T-cell (primary cell): ENCODE measurements around the gene NRXN2. TPM values are rescaled to one million over a fixed set of nuclear protein-coding genes. Genes with fewer than 3 reads are reported as not detected.

ENCODE experiments used
- ATAC-seq, 4 experiments: fragments of 200-7000 bp in 3 of 4; fragments of 150-1000 bp in 1 of 4; cut with Tn5 transposase; replicated peaks in 1 of 4; 1 replicate in 3 of 4; 2 replicates in 1 of 4; pipeline ENCODE4 v1.10.0; 2021; ENCODE audit warnings: moderate library complexity in 3 of 4, mild to moderate bottlenecking in 2 of 4, moderate number of reproducible peaks in 1 of 4
- CTCF ChIA-PET, 2 donors: fragments of 300-600 bp; sonication (Branson Sonifier 250); formaldehyde crosslinking; loops; one replicate each; lab custom pipeline; 2022; ENCODE audit warnings: antibody characterized with exemption in 2 of 2; lab: Charles Lee
- POLR2A ChIA-PET, 2 donors: fragments of 300-600 bp; sonication (Branson Sonifier 250); formaldehyde crosslinking; loops; one replicate each; lab custom pipeline; 2022; ENCODE audit warnings: antibody characterized with exemption in 2 of 2; lab: Charles Lee
- DNase-seq, 35 experiments: peaks; one replicate each; pipeline versions ENCODE4 v3.0.0 to v3.0.0-alpha.2; 2013 to 2023
- H3K27ac ChIP-seq: one replicate; pipeline ENCODE4 v1.5.1; 2013; ENCODE audit warnings: low read length
- H3K27me3 ChIP-seq, 2 experiments: replicated peaks in 1 of 2; 1 replicate in 1 of 2; 2 replicates in 1 of 2; pipeline versions ENCODE4 v1.6.1 to v1.7.0; 2013; ENCODE audit warnings: low read length in 1 of 2, mixed read lengths in 1 of 2; ENCODE audit not compliant: control insufficient read depth in 2 of 2, insufficient read depth in 2 of 2; ENCODE audit errors: extremely low read depth in 1 of 2
- H3K36me3 ChIP-seq, 2 donors: 1 replicate in 1 of 2; 2 replicates in 1 of 2; pipeline versions ENCODE4 v1.6.1 to v1.7.0; 2013; ENCODE audit warnings: low read length in 1 of 2; ENCODE audit not compliant: control insufficient read depth in 2 of 2, insufficient read depth in 1 of 2; ENCODE audit errors: extremely low read depth in 1 of 2
- H3K4me1 ChIP-seq, 2 experiments: 1 replicate in 1 of 2; 2 replicates in 1 of 2; pipeline versions ENCODE4 v1.6.1 to v1.7.0; 2013; ENCODE audit warnings: low read length in 2 of 2, mixed read lengths in 1 of 2; ENCODE audit not compliant: insufficient read depth in 2 of 2, control insufficient read depth in 1 of 2; ENCODE audit errors: extremely low read depth in 1 of 2
- H3K4me3 ChIP-seq, 2 donors: 1 replicate in 1 of 2; 2 replicates in 1 of 2; pipeline versions ENCODE4 v1.5.1 to v1.7.0; 2013; ENCODE audit warnings: mild to moderate bottlenecking in 2 of 2, low read length in 1 of 2, moderate library complexity in 1 of 2; ENCODE audit not compliant: control insufficient read depth in 1 of 2; ENCODE audit errors: extremely low read depth in 1 of 2
- H3K9me3 ChIP-seq: 2 replicates; pipeline ENCODE4 v1.7.0; 2013
- H3K27ac Mint-ChIP-seq, 2 donors: one replicate each; pipeline ENCODE4 v1.8.0; 2020 to 2021; ENCODE audit warnings: mild to moderate bottlenecking in 2 of 2, mixed read lengths in 2 of 2
- H3K27me3 Mint-ChIP-seq, 2 donors: one replicate each; pipeline ENCODE4 v1.8.0; 2021 to 2022; ENCODE audit warnings: mixed read lengths in 2 of 2
- H3K36me3 Mint-ChIP-seq: one replicate; pipeline ENCODE4 v1.8.0; 2021; ENCODE audit warnings: mixed read lengths
- H3K4me1 Mint-ChIP-seq, 3 donors: one replicate each; pipeline ENCODE4 v1.8.0; 2020 to 2022; ENCODE audit warnings: mixed read lengths in 3 of 3, mild to moderate bottlenecking in 1 of 3
- H3K4me3 Mint-ChIP-seq, 3 donors: one replicate each; pipeline ENCODE4 v1.8.0; 2020 to 2022; ENCODE audit warnings: mild to moderate bottlenecking in 3 of 3, mixed read lengths in 3 of 3, moderate library complexity in 3 of 3
- H3K9me3 Mint-ChIP-seq, 3 donors: one replicate each; pipeline ENCODE4 v1.8.0; 2020 to 2022; ENCODE audit warnings: mixed read lengths in 3 of 3
- WGBS: methylation state at CpG from one replicate; pipeline ENCODE4 v1.1.5; 2013; ENCODE audit warnings: missing lambda C conversion rate; ENCODE audit not compliant: insufficient coverage; 5-methylcytosine and 5-hydroxymethylcytosine counted together
- total RNA-seq, 35 experiments: library from RNA in 6 of 35; stranded (reverse) in 6 of 35; fragments of 120-200 nt in 1 of 35; gene quantifications; one replicate each; pipeline versions ENCODE4 v1.2.1 to v1.2.4 and lab custom pipeline; 2013 to 2026

NRXN2 gene
- total RNA-seq (under 1 TPM in 3 of 5 donors, not detected in 2; 0.43 to 0.70 (median 0.47) TPM), total RNA-seq (lab: John Stamatoyannopoulos, UW) (0.04 to 1.1 (median 0.37) reads per million in 29 experiments)
- 0.04 TPM for total RNA-seq (2013)

- POLR2A ChIA-PET = interaction anchor here in 1 of 2 donors (0.6 kb wide), 1 partner anchor 23 kb away, joined by 7 read pairs; no protein-coding TSS in a partner anchor
- H3K27me3 Mint-ChIP-seq = peaks cover 20 to 38% of the 10 kb centered on the region in 2 donors
These were observed at the start of gene NRXN2 for GRCh38 chr11:64723117-64723906. TSS of gene NRXN2 (minus strand) at chr11:64723197. CDS start at chr11:64713699, 9,498 bp downstream.

DNA sequence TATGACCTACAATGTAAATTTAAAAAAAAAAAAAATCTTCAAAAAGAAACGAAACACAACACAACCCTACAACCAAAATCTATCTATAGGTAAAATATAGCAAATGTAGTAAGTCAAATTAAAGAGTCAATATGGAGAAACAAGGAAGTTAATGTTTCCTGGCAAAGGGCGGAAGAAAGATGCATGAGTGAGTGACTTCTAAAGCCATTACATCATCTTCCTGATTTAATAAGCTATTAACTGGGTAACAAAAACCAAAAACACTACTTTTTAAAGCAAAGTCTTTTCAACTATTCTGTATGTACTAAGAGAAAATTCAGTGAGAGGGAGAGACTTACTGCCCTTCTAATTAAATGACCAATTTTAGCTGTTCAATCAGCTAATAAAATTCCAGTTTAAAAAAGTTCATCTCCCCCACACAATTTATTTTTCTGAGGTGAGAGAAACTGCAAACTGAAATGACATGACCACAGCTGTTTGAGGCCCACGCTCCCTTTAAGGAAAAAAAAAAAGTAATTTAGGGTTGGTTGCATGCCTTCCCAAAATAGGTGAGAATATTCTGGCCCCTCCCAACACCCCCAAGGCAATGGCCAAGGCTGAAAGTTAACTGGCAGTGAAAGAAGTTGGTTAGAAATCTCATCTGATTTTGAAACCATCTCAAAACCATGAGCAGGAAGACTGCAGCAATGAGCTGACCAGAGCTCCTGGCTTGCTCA lies 49.5 kb upstream of the NRXN2 start:
- CTCF ChIA-PET = interaction anchor here (0.7 to 2.3 kb wide), 6 partner anchors 9 to 1348 kb away, joined by 3 to 9 read pairs (median 4); partner anchors contain the start of gene RASGRP2 (in 1 of the 2)
- H3K9me3 Mint-ChIP-seq = no peaks in the 10 kb centered on the region
- H3K4me3 Mint-ChIP-seq = peak overlapping the region; percentile 39 to 93 (median 41)
- peaks cover 63 to 80% of the 10 kb centered on the region in 2 experiments for H3K4me1 ChIP-seq
- no peaks in the 10 kb centered on the region for H3K9me3 ChIP-seq
- peaks cover 95% of the 10 kb centered on the region for H3K36me3 Mint-ChIP-seq
- no peaks in the 10 kb centered on the region for H3K27me3 Mint-ChIP-seq
- POLR2A ChIA-PET = interaction anchor here (0.7 to 2.2 kb wide), 5 partner anchors 9 to 339 kb away, joined by 3 to 15 read pairs (median 3); no protein-coding TSS in a partner anchor
- no peaks in the 10 kb centered on the region for H3K27me3 ChIP-seq
- peaks cover 15 to 99% of the 10 kb centered on the region in 2 donors for H3K36me3 ChIP-seq
- peak overlapping the region; percentile 37 for H3K27ac ChIP-seq
- no peak overlapping the region for H3K4me3 ChIP-seq
- DNase-seq (no peak), ATAC-seq (no peak)
- H3K4me1 Mint-ChIP-seq = peaks cover 94 to 97% (median 97%) of the 10 kb centered on the region in 3 donors
- no CpG with 5 or more reads among the region's 3 CpGs for WGBS
- peak overlapping the region; percentile 66 to 84 for H3K27ac Mint-ChIP-seq

More at GRCh38 chr11:64723117-64723906, at the start of gene NRXN2:
- Mint-ChIP-seq H3K4me3 (peak within 1 kb of the TSS; percentile 52 to 71 (median 56)), H3K36me3 (peaks cover 12% of the 10 kb centered on the region), H3K4me1 (peaks cover 16 to 22% (median 16%) of the 10 kb centered on the region in 3 donors), H3K27ac (peak within 1 kb of the TSS; percentile 30 to 46), H3K9me3 (no peaks in the 10 kb centered on the region)
- DNase-seq (peak; percentile 64 to 92 (median 77)), ATAC-seq (peak; percentile 94 to 95 (median 94))
- Histone ChIP-seq H3K4me1 (peaks cover 2 to 24% of the 10 kb centered on the region in 2 experiments), H3K27ac (peak within 1 kb of the TSS; percentile 58), H3K36me3 (peaks cover 9 to 15% of the 10 kb centered on the region in 2 donors), H3K27me3 (peaks cover 0 to 34% of the 10 kb centered on the region in 2 experiments), H3K9me3 (no peaks in the 10 kb centered on the region), H3K4me3 (peak within 1 kb of the TSS; percentile 51 to 72)
- CTCF ChIA-PET = interaction anchor here in 1 of 2 donors (0.6 kb wide), 2 partner anchors 13 to 888 kb away, joined by 3 to 5 read pairs; no protein-coding TSS in a partner anchor
- 2% methylated on average over 61 of the region's 66 CpGs for WGBS

GRCh38 chr11:64771861-64772260 lies 48.9 kb upstream of the NRXN2 start:
- ChIA-PET CTCF (interaction anchor here in 1 of 2 donors (0.7 to 2.3 kb wide), 4 partner anchors 8 to 1349 kb away, joined by 3 to 9 read pairs (median 4); no protein-coding TSS in a partner anchor), POLR2A (interaction anchor here (0.5 to 2.2 kb wide), 7 partner anchors 8 to 339 kb away, joined by 3 to 15 read pairs (median 3); no protein-coding TSS in a partner anchor)
- peak overlapping the region; percentile 39 to 93 (median 41) for H3K4me3 Mint-ChIP-seq
- Histone ChIP-seq H3K4me3 (no peak overlapping the region), H3K9me3 (no peaks in the 10 kb centered on the region), H3K27ac (peak overlapping the region; percentile 37), H3K27me3 (no peaks in the 10 kb centered on the region), H3K4me1 (peaks cover 65 to 80% of the 10 kb centered on the region in 2 experiments), H3K36me3 (peaks cover 15 to 99% of the 10 kb centered on the region in 2 donors)
- DNase-seq = no peak
- WGBS = no CpG with 5 or more reads among the region's 2 CpGs
- H3K9me3 Mint-ChIP-seq = no peaks in the 10 kb centered on the region
- ATAC-seq = no peak
- H3K27ac Mint-ChIP-seq = peak overlapping the region; percentile 66 to 84
- peaks cover 94 to 97% (median 97%) of the 10 kb centered on the region in 3 donors for H3K4me1 Mint-ChIP-seq
- H3K36me3 Mint-ChIP-seq = peaks cover 89% of the 10 kb centered on the region
- H3K27me3 Mint-ChIP-seq = no peaks in the 10 kb centered on the region

DNA sequence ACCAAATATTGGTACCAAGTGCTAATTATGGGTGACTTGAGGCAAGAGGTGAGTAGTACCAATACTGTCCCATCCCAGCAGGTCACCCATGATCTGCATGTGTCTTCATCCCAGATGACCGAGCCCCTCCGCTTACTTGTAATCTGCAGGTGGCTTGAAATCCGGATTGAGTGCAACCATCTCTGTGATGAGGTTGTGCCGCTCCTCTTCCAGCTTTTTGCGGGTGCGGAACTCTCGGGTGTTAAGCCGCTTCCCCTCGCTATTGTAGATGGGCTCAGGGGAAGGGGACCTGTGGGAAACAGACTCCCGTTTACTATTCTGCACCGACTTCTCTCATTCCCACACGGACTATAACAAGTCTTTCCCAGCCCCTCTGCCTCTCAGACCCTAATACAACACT lies 47.1 kb upstream of the NRXN2 start:
- Histone ChIP-seq H3K4me3 (no peak overlapping the region), H3K9me3 (no peaks in the 10 kb centered on the region), H3K36me3 (peaks cover 10 to 98% of the 10 kb centered on the region in 2 donors), H3K4me1 (peaks cover 55 to 84% of the 10 kb centered on the region in 2 experiments), H3K27ac (peak overlapping the region; percentile 17), H3K27me3 (no peaks in the 10 kb centered on the region)
- Mint-ChIP-seq H3K9me3 (no peaks in the 10 kb centered on the region), H3K27ac (peak overlapping the region; percentile 56 to 73), H3K36me3 (peaks cover 82% of the 10 kb centered on the region), H3K4me1 (peaks cover 90 to 93% (median 92%) of the 10 kb centered on the region in 3 donors), H3K27me3 (no peaks in the 10 kb centered on the region), H3K4me3 (no peak overlapping the region)
- ChIA-PET POLR2A (no interaction called here), CTCF (interaction anchor here in 1 of 2 donors (1.0 kb wide), 1 partner anchor 26 kb away, joined by 4 read pairs; the partner anchor contains the start of gene RASGRP2)
- ATAC-seq (no peak), DNase-seq (no peak)
- 100% methylated on average over 5 of the region's 12 CpGs for WGBS

GRCh38 chr11:64769283-64769682 lies 46.3 kb upstream of the NRXN2 start:
- POLR2A ChIA-PET = interaction anchor here in 1 of 2 donors (1.0 kb wide), 1 partner anchor 10 kb away, joined by 3 read pairs; no protein-coding TSS in a partner anchor

More at GRCh38 chr11:64769283-64769682, 46.3 kb upstream of the NRXN2 start:
- H3K4me1 Mint-ChIP-seq = peaks cover 90 to 93% (median 92%) of the 10 kb centered on the region in 3 donors
- CTCF ChIA-PET = no interaction called here
- DNase-seq = no peak
- peaks cover 8 to 97% of the 10 kb centered on the region in 2 donors for H3K36me3 ChIP-seq
- no peaks in the 10 kb centered on the region for H3K27me3 Mint-ChIP-seq
- peak overlapping the region; percentile 17 for H3K27ac ChIP-seq
- H3K9me3 Mint-ChIP-seq = no peaks in the 10 kb centered on the region
- H3K4me1 ChIP-seq = peaks cover 59 to 85% of the 10 kb centered on the region in 2 experiments
- no peak for ATAC-seq
- H3K4me3 ChIP-seq = no peak overlapping the region
- H3K27ac Mint-ChIP-seq = peak overlapping the region; percentile 93 to 94
- H3K4me3 Mint-ChIP-seq = peak overlapping the region in 2 of 3 donors; percentile 10 to 29
- H3K36me3 Mint-ChIP-seq = peaks cover 84% of the 10 kb centered on the region
- WGBS = 96% methylated on average over 4 of the region's 6 CpGs
- H3K27me3 ChIP-seq = no peaks in the 10 kb centered on the region
- H3K9me3 ChIP-seq = no peaks in the 10 kb centered on the region
